ENCODE results near the gene MYCN. TPM values are rescaled to one million over a fixed set of nuclear protein-coding genes. Genes with fewer than 3 reads are reported as not detected.

Gene MYCN
- total RNA-seq, 4 donors from 2014 or later, result not detected

DNA sequence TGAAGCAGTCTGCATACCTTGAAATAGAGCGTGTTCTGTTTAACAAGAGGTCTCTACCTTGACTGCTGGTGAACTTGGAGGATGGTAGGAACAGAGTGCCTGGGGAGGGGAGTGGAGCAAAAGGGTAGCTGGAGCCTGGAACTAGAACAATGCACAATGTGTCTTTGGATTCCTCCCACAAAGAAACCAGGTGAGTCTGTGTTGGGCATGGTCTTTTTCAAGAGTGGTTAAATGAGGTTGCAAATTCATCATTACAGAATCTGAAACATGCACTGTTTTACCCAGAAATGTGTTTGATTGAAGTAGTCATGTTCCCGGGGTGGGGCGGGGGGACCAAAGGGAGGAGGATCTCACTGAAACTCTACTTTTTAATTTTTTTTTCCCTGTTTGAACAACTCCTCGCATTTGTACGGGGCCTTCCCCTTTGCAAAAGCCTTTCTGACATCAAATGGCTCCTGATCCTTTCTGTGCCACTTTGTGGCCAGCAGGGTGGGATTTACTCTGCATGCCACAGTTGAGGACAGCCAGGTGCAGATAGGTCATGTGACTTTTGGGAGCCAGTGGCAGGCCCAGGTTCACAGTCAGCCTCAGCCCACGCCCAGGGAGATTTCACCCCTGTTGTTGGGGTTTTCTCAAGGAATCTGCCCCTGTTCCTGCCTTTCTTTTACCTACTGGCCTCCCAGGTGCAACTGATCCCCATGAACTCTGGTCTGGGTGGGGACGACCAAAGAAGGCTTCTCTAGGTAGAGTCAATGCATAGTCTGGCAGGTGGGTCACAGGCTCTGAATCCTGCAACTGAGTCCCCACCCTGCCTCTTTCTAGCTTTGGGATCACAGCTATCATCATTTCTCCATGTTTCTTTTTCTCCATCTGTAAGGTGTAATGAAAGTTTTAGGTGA lies 28.2 kb downstream of the MYCN start:
- TF ChIP-seq, protein P1, sequence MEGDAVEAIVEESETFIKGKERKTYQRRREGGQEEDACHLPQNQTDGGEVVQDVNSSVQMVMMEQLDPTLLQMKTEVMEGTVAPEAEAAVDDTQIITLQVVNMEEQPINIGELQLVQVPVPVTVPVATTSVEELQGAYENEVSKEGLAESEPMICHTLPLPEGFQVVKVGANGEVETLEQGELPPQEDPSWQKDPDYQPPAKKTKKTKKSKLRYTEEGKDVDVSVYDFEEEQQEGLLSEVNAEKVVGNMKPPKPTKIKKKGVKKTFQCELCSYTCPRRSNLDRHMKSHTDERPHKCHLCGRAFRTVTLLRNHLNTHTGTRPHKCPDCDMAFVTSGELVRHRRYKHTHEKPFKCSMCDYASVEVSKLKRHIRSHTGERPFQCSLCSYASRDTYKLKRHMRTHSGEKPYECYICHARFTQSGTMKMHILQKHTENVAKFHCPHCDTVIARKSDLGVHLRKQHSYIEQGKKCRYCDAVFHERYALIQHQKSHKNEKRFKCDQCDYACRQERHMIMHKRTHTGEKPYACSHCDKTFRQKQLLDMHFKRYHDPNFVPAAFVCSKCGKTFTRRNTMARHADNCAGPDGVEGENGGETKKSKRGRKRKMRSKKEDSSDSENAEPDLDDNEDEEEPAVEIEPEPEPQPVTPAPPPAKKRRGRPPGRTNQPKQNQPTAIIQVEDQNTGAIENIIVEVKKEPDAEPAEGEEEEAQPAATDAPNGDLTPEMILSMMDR (IDR thresholded peaks at IDR 0.05; ENCODE audit: low read depth), result no peak

DNA sequence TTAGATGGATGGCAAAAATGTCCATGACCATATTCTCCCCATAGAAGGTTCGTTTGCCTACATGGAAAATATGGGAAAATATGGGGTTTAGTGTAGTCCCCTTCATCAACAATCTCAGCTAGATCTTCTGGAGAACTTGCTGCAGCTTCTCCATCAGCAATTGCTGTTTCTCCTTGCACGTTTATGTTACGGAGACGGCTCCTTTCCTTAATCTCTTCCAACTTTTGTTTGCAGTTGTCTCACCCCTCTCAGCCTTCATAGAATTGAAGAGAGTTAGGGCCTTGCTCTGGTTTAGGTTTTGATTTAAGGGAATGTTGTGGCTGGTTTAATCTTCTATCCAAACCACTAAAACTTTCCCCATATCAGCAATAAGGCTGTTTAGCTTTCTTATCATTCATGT lies 28.9 kb downstream of the MYCN start:
- TF ChIP-seq, protein P1 (IDR thresholded peaks at IDR 0.05; ENCODE audit: low read depth), result no peak

DNA sequence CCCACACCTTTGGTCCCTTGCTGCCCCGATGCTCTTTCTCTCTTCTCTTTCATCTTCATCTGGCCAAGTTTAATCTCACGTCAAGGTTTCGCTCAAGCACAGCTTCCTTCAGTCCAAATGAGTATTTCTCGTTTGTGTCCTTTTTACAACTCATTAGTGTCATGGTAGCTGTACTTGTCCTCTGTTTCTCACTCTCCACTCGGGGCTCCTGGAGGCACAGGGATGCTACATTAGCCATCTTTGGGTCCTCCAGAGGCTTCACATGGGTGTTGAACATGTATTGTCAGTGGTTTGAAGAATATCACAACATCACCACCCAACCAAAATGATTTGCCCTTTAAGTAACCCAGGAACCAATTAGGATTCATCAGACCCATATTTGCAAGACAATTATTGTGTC lies 30.4 kb downstream of the MYCN start:
- TF ChIP-seq, protein P1 (IDR thresholded peaks at IDR 0.05; ENCODE audit: low read depth), result no peak

DNA sequence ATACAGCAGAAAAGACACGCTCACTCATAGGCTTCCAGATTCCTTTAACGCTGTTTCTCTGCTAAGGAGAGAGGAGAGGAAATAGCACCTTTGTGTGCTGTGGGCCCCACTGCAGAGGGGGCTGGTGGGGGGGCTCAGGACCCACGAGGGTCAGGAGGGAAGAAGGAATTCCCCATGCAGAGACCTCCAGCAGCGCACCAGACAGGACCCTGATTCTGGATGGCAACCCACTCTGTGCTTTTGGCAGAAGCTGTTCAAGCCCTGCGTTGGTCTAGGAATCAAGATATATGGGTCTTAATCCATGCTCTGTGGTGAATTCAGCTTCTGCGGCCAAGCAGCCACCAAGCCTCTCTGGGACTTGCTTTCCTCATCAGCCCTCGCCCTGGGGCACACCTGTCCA lies 31.0 kb downstream of the MYCN start:
- TF ChIP-seq, protein P1 (IDR thresholded peaks at IDR 0.05; ENCODE audit: low read depth), result no peak

DNA sequence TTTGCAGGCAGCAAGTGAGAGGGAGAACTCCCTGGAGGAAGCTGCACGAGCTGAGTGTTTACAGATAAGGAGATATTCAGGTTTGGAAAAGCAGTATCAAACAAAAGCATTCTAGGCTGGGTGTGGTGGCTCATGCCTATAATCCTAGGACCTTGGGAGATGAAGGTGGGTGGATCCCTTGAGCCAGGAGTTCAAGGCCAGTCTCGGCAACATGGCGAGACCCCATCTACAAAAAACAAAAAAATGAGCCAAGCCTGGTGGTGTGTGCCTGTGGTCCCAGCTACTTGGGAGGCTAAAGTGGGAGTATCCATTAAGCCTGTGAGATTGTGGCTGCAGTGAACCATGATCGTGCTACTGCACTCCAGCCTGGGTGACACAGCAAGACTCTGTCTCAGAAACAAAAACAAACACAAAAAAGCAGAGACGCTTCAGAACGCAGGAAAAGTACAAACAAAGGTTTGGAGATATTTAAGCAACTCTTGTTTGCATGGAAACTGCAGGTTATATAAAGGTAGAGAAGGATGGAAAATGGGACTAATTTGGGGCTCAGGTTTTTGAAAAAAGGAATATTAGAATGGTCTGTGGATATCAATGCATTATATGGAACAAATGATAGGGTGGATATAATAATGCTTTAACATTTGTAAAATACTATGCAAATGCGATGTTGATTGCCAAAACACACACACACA lies 31.6 kb downstream of the MYCN start:
- TF ChIP-seq, protein P1 (IDR thresholded peaks at IDR 0.05; ENCODE audit: low read depth), result no peak

DNA sequence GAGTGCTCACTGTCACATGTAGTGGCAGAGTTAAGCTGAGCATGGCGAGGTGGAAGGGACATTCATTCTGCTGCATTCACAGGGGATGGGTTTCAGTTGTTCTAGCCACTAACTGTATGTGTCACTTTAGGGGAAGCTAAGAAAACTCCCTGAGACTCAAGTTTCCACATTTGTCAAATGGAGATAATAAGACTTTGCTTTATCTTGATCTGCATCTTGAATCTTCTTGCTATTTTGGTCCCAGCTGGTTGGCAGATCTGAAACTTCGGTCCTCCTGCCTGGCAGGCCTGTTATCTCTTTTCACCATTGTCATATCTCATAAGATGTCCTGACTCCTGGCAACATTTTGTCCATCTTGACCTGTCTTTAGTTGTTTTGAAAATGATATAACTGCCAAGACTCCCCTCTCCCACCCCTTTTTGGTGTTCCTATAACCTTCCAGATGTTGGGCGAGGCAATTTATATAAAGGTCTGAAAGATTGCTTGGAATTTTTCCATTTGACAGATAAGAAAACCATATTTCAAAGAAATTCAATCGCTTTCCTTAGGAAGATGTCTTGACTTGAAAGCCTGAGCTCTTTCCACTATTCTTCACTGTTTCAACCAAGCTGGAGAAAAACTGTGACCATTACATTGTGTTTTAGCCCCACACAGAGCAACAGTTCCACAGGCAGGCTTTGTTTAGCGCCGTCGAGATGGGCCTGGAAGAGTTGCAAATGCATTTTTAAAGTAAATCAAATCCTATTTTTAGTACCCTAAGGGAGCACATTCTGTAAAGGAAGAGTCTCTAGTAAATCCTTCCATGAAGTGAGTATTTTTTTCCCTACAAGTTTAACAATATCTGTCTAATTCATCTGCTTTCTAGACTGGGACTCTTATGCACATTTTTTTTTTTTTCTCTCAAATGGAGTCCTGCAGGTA lies 33.4 kb downstream of the MYCN start:
- TF ChIP-seq, protein P1 (IDR thresholded peaks at IDR 0.05; ENCODE audit: low read depth), result no peak

Data from subcutaneous adipose tissue (tissue), 4 donors.